Endodermal cell (in vitro differentiated cells): ENCODE results near the gene BCAN. TPM values are rescaled to one million over a fixed set of nuclear protein-coding genes. Genes with fewer than 3 reads are reported as not detected.

Experiments used
- DNase-seq: peaks from one replicate; pipeline ENCODE4 v3.0.0-alpha.2; 2017
- H3K27ac ChIP-seq: 2 replicates; pipeline ENCODE4 v1.5.1; 2013; ENCODE audit warnings: mild to moderate bottlenecking, low read depth, low read length, moderate library complexity
- H3K27me3 ChIP-seq: 2 replicates; pipeline ENCODE4 v1.6.1; 2013; ENCODE audit warnings: mild to moderate bottlenecking, low read length, moderate library complexity; ENCODE audit not compliant: insufficient read depth, control insufficient read depth, poor library complexity, severe bottlenecking
- H3K36me3 ChIP-seq: 2 replicates; pipeline ENCODE4 v1.7.0; 2013; ENCODE audit warnings: mild to moderate bottlenecking, low read length, moderate library complexity; ENCODE audit not compliant: control insufficient read depth, insufficient read depth
- H3K4me1 ChIP-seq: one replicate; pipeline ENCODE4 v1.7.0; 2013; ENCODE audit warnings: low read length; ENCODE audit not compliant: control insufficient read depth, insufficient read depth
- H3K4me3 ChIP-seq: 2 replicates; pipeline ENCODE4 v1.5.1; 2013; ENCODE audit warnings: mild to moderate bottlenecking, low read length, moderate library complexity
- H3K9ac ChIP-seq: 2 replicates; pipeline ENCODE4 v1.6.1; 2013; ENCODE audit warnings: mild to moderate bottlenecking, low read length, moderate library complexity; ENCODE audit not compliant: poor library complexity, severe bottlenecking; ENCODE audit errors: extremely low read depth
- H3K9me3 ChIP-seq: 2 replicates; pipeline ENCODE4 v1.6.1; 2013; ENCODE audit warnings: mild to moderate bottlenecking, low read length, moderate library complexity; ENCODE audit not compliant: control insufficient read depth
- H3K27ac Mint-ChIP-seq: 2 replicates; pipeline ENCODE4 v1.8.0; 2020; ENCODE audit warnings: mixed read lengths
- H3K27me3 Mint-ChIP-seq: 2 replicates; pipeline ENCODE4 v1.8.0; 2021; ENCODE audit warnings: mild to moderate bottlenecking, mixed read lengths; ENCODE audit not compliant: insufficient read depth
- H3K36me3 Mint-ChIP-seq: 2 replicates; pipeline ENCODE4 v1.8.0; 2020; ENCODE audit warnings: low read depth, mixed read lengths
- H3K4me1 Mint-ChIP-seq: 2 replicates; pipeline ENCODE4 v1.8.0; 2020; ENCODE audit warnings: mixed read lengths
- H3K4me3 Mint-ChIP-seq: 2 replicates; pipeline ENCODE4 v1.8.0; 2020; ENCODE audit warnings: mild to moderate bottlenecking, moderate library complexity, mixed read lengths
- H3K9me3 Mint-ChIP-seq: 2 replicates; pipeline ENCODE4 v1.8.0; 2020; ENCODE audit warnings: mild to moderate bottlenecking, mixed read lengths
- WGBS, 2 experiments: methylation state at CpG; one replicate each; pipeline versions ENCODE4 v1.1.5 to v1.1.7; 2013; ENCODE audit warnings: missing lambda C conversion rate in 2 of 2, mixed read lengths in 1 of 2; ENCODE audit not compliant: insufficient coverage in 1 of 2, insufficient read length in 1 of 2; 5-methylcytosine and 5-hydroxymethylcytosine counted together
- total RNA-seq, 2 donors: library from RNA; stranded (reverse); fragmentation: NEBNext Ultra II Directional in 1 of 2; extraction: Animal tissue kit (Norgen Biotek cat#: 25700) in 1 of 2; gene quantifications; 2 replicates in 1 of 2; 3 replicates in 1 of 2; pipeline ENCODE4 v1.2.1, GENCODE V29; 2021
- TF ChIP-seq, protein P1 (sequence below): fragments of 200-600 bp; sonication (generic); conservative IDR thresholded peaks from 2 replicates; pipeline ENCODE4 v1.5.0; 2021; ENCODE audit warnings: antibody characterized with exemption, mild to moderate bottlenecking

Gene BCAN
- total RNA-seq, 2 donors from 2014 or later, result 0.31 TPM; not detected in 1

DNA sequence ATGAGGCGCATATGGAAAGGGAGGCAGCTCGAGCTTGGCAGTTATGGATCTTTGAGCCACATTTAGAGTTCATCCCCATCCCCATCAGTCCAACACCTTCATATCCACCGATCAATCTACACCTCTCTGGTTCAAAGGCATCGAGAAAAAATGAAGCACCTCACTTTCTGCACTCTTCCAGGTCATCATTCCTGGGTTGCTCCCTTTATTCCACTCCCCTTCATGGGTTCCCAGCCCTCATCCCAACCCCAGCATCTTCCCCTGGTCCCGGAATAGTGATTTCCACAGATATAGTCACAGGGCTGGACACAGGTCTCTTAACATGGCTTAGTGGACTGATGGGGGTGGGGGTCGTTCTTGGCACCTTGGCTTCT, 22.3 kb upstream of the BCAN start:
- TF ChIP-seq, protein P1, sequence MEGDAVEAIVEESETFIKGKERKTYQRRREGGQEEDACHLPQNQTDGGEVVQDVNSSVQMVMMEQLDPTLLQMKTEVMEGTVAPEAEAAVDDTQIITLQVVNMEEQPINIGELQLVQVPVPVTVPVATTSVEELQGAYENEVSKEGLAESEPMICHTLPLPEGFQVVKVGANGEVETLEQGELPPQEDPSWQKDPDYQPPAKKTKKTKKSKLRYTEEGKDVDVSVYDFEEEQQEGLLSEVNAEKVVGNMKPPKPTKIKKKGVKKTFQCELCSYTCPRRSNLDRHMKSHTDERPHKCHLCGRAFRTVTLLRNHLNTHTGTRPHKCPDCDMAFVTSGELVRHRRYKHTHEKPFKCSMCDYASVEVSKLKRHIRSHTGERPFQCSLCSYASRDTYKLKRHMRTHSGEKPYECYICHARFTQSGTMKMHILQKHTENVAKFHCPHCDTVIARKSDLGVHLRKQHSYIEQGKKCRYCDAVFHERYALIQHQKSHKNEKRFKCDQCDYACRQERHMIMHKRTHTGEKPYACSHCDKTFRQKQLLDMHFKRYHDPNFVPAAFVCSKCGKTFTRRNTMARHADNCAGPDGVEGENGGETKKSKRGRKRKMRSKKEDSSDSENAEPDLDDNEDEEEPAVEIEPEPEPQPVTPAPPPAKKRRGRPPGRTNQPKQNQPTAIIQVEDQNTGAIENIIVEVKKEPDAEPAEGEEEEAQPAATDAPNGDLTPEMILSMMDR, result no peak
- Histone ChIP-seq H3K9me3 (no peaks in the 10 kb centered on the region), H3K27ac (no peak overlapping the region), H3K27me3 (peaks cover 52% of the 10 kb centered on the region), H3K9ac (no peak overlapping the region), H3K4me3 (no peak overlapping the region), H3K36me3 (no peaks in the 10 kb centered on the region), H3K4me1 (no peaks in the 10 kb centered on the region)
- H3K36me3 Mint-ChIP-seq, result no peaks in the 10 kb centered on the region
- no peaks in the 10 kb centered on the region for H3K9me3 Mint-ChIP-seq
- no peak overlapping the region for H3K27ac Mint-ChIP-seq
- peaks cover 67% of the 10 kb centered on the region for H3K27me3 Mint-ChIP-seq
- no peak overlapping the region for H3K4me3 Mint-ChIP-seq
- 28 to 47% methylated on average over 4 to 5 of the region's 6 CpGs for WGBS, 2 experiments
- no peak for DNase-seq
- peaks cover 6% of the 10 kb centered on the region for H3K4me1 Mint-ChIP-seq

- H3K9ac ChIP-seq, result no peak overlapping the region
- H3K27me3 Mint-ChIP-seq, result peaks cover 85% of the 10 kb centered on the region
Measured at GRCh38 chr1:156622581-156623297, 19.2 kb upstream of the BCAN start.

DNA sequence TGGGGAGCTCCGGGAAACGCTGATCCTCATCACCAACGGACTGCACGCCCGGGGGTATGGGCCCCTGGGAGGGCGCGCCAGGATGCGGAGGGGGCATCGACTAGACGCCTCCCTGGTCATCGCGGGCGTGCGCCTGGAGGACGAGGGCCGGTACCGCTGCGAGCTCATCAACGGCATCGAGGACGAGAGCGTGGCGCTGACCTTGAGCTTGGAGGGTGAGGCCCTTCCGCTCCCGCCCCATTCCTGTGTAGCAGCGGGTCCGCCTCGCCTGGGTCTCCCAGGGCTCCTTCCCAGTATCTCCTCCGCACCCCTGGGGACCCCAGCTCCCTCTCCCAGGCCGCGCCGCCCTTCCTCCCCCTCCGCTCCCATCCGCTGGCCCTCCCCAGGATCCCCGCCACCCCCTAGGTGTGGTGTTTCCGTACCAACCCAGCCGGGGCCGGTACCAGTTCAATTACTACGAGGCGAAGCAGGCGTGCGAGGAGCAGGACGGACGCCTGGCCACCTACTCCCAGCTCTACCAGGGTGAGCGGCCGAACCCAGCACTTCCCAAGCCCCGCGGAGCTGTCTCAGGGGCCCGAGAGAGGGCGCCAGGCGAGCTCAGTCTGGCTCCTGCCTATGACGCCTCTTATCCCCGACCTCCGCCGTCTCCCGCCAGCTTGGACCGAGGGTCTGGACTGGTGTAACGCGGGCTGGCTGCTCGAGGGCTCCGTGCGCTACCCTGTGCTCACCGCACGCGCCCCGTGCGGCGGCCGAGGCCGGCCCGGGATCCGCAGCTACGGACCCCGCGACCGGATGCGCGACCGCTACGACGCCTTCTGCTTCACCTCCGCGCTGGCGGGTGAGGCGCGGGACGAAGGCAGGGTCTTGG, 17.7 kb upstream of the BCAN start:
- Histone ChIP-seq H3K9me3 (no peaks in the 10 kb centered on the region), H3K27me3 (peaks cover 79% of the 10 kb centered on the region), H3K9ac (no peak overlapping the region), H3K4me3 (peak overlapping the region; percentile 64), H3K27ac (no peak overlapping the region), H3K36me3 (no peaks in the 10 kb centered on the region), H3K4me1 (no peaks in the 10 kb centered on the region)
- WGBS, 2 experiments, result 2 to 3% methylated on average over 33 to 87 of the region's 87 CpGs
- H3K4me1 Mint-ChIP-seq, result peaks cover 6% of the 10 kb centered on the region
- peak overlapping the region; percentile 42 for H3K4me3 Mint-ChIP-seq
- H3K36me3 Mint-ChIP-seq, result no peaks in the 10 kb centered on the region
- H3K27me3 Mint-ChIP-seq, result peaks cover 92% of the 10 kb centered on the region
- H3K9me3 Mint-ChIP-seq, result no peaks in the 10 kb centered on the region
- TF ChIP-seq, protein P1, result peak; percentile 72
- DNase-seq, result peak; percentile 94
- no peak overlapping the region for H3K27ac Mint-ChIP-seq

More at GRCh38 chr1:156622581-156623297, 19.2 kb upstream of the BCAN start:
- TF ChIP-seq, protein P1, result no peak
- Mint-ChIP-seq H3K36me3 (no peaks in the 10 kb centered on the region), H3K9me3 (no peaks in the 10 kb centered on the region), H3K4me1 (peaks cover 6% of the 10 kb centered on the region), H3K27ac (no peak overlapping the region), H3K4me3 (no peak overlapping the region)
- H3K4me3 ChIP-seq, result no peak overlapping the region
- no peak overlapping the region for H3K27ac ChIP-seq
- no peaks in the 10 kb centered on the region for H3K9me3 ChIP-seq
- H3K27me3 ChIP-seq, result peaks cover 79% of the 10 kb centered on the region
- 78 to 90% methylated on average over 5 of the region's 6 CpGs for WGBS, 2 experiments
- H3K36me3 ChIP-seq, result no peaks in the 10 kb centered on the region
- no peak for DNase-seq
- no peaks in the 10 kb centered on the region for H3K4me1 ChIP-seq
